ENCODE measurements around the gene CYTH1. TPM values are rescaled to one million over a fixed set of nuclear protein-coding genes. Genes with fewer than 3 reads are reported as not detected.

The CYTH1 gene
- total RNA-seq, 1 experiment from 2014 or later, result 34.3 TPM

GRCh38 chr17:78789149-78789662 is 7.1 kb upstream of the CYTH1 start:
- Histone ChIP-seq H3K9me2 (ENCODE audit: insufficient read depth) (no peaks in the 10 kb centered on the region), H3K9me3 (ENCODE audit: control insufficient read depth in 1 of 2, insufficient read depth in 1 of 2, low read depth in 1 of 2, low read length in 2 of 2) (no peaks in the 10 kb centered on the region), H3K27ac (ENCODE audit: low read depth, low read length) (no peak overlapping the region), H3K36me3 (ENCODE audit: control insufficient read depth in 1 of 2, insufficient read depth in 2 of 2, low read length in 2 of 2) (peaks cover 2 to 3% of the 10 kb centered on the region in 2 experiments; a peak in 1 of 4 replicates), H3K4me1 (ENCODE audit: control insufficient read depth in 1 of 2, insufficient read depth in 2 of 2, low read length in 2 of 2) (peaks cover 5 to 14% of the 10 kb centered on the region in 2 experiments; a peak in 3 of 4 replicates), H2AFZ (ENCODE audit: low read depth, low read length, poor library complexity, severe bottlenecking) (no peak overlapping the region), H3K27me3 (ENCODE audit: insufficient read depth, low read length) (no peaks in the 10 kb centered on the region), H3K4me2 (ENCODE audit: low read length) (no peak overlapping the region), H3K9ac (ENCODE audit: low read length) (no peak overlapping the region), H3K4me3 (replicated peaks in 1 of 2; ENCODE audit: low read depth in 1 of 2, low read length in 2 of 2) (no peak overlapping the region), H4K20me1 (ENCODE audit: insufficient read depth) (no peaks in the 10 kb centered on the region), H3K79me2 (ENCODE audit: insufficient read depth, low read length) (no peaks in the 10 kb centered on the region)
- ATAC-seq, result no peak
- POLR2A ChIA-PET, result no interaction called here
- intact Hi-C loops (cut with micrococcal nuclease), result no loop called here
- CTCF ChIA-PET, result no interaction called here
- no peak for DNase-seq (ENCODE audit: low read depth, low spot score)
- RAD21 ChIA-PET (ENCODE audit: low non-redundant PET in 1 of 2, low total read pairs in 2 of 2, uncharacterized antibody in 2 of 2, unreplicated experiment in 2 of 2), result interaction anchor here in 1 of 2 experiments (0.6 kb wide), 1 partner anchor 274 kb away, joined by 3 read pairs; no protein-coding TSS in a partner anchor
- BruUV-seq (replicated peaks), result no TSS peak
- TF ChIP-seq POLR2A (IDR thresholded peaks at IDR 0.05; ENCODE audit: borderline replicate concordance, extremely low read depth, insufficient read depth, insufficient read length) (no peak), CEBPB (IDR thresholded peaks at IDR 0.05; ENCODE audit: low read depth) (no peak), REST (IDR thresholded peaks at IDR 0.05; ENCODE audit: low read depth) (no peak), ATF3 (IDR thresholded peaks at IDR 0.05) (no peak), EZH2phosphoT487 (IDR thresholded peaks at IDR 0.05; ENCODE audit: borderline replicate concordance) (no peak), EZH2 (IDR thresholded peaks at IDR 0.05) (no peak)

Measured in HCT116 (cell line).